ENCODE results near the gene ZNRF1. TPM values are rescaled to one million over a fixed set of nuclear protein-coding genes. Genes with fewer than 3 reads are reported as not detected.
"Not testable (repeated sequence)": the region's sequence is repeated elsewhere in the genome, so short reads cannot be mapped to it uniquely, and the experiment has no call there.

The ZNRF1 gene
- total RNA-seq, result 10 to 100 TPM; 13.0 to 13.2 TPM

GRCh38 chr16:74998481-74999218 lies at the start of gene ZNRF1:
TSS of gene ZNRF1 (plus strand) at chr16:74999024. CDS start at chr16:74999672, 648 bp downstream.
- POLR2A ChIA-PET, result interaction anchor here (1.1 to 2.1 kb wide), 5 partner anchors 14 to 112 kb away, joined by 3 to 16 read pairs (median 8); partner anchors contain the start of gene WDR59
- CTCF ChIA-PET, result interaction anchor here (0.6 to 9.2 kb wide), 13 partner anchors 9 to 446 kb away, joined by 3 to 107 read pairs (median 4); partner anchors contain the start of gene WDR59

DNA sequence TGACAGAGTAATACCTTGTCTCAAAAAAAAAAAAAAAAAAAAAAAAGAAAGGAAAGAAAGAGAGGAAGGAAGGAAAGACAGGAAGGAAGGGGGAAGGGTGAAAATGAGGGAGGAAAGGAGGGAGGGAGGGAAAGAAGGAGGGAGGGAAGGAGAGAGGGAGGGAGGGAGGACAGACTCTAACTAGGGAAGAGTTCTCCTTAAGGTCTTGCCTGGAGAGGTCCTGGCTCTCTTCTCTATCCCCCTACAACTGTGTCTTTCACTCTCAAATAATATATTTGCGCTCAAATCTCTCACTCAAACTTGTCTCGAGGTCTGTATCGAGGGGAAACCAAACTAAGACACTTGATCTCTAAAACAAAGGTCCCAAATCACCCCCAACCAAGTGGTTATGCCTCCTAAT lies 49.5 kb upstream of the ZNRF1 start:
- POLR2A ChIA-PET, result interaction anchor here (0.5 kb wide), 1 partner anchor 323 kb away, joined by 3 read pairs; no protein-coding TSS in a partner anchor
- CTCF ChIA-PET, result no interaction called here

GRCh38 chr16:74950511-74950910 lies 48.3 kb upstream of the ZNRF1 start:
- ChIA-PET POLR2A (interaction anchor here (0.7 kb wide), 1 partner anchor 605 kb away, joined by 5 read pairs; the partner anchor contains the start of gene TMEM231), CTCF (no interaction called here)

GRCh38 chr16:74951206-74951605 lies 47.6 kb upstream of the ZNRF1 start:
- CTCF ChIA-PET, result interaction anchor here (1.0 kb wide), 1 partner anchor 138 kb away, joined by 4 read pairs; no protein-coding TSS in a partner anchor
- POLR2A ChIA-PET, result interaction anchor here (0.7 kb wide), 1 partner anchor 605 kb away, joined by 5 read pairs; the partner anchor contains the start of gene TMEM231

- ChIA-PET POLR2A (no interaction called here), CTCF (interaction anchor here (1.0 kb wide), 1 partner anchor 138 kb away, joined by 4 read pairs; no protein-coding TSS in a partner anchor)
Measured at GRCh38 chr16:74951681-74952080, 47.1 kb upstream of the ZNRF1 start.

DNA sequence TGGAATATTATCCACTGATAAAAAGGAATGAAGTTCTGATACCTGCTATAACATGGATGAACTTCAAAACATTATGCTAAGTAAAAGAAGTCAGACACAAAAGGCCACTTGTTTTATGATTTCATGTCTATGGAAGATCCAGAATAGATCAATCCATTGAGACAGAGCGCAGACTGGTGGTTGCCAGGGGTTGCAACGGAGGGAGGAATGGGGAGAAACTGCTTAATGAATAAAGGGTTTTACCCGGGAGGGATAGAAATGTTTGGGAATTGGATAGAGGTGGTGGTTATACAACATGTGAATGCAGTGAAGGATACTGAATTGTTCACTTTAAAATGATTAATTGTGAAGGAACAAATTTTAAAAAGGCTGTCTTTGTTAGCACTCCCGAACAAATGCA lies 44.1 kb upstream of the ZNRF1 start:
- ChIA-PET CTCF (no interaction called here), POLR2A (no interaction called here)

DNA sequence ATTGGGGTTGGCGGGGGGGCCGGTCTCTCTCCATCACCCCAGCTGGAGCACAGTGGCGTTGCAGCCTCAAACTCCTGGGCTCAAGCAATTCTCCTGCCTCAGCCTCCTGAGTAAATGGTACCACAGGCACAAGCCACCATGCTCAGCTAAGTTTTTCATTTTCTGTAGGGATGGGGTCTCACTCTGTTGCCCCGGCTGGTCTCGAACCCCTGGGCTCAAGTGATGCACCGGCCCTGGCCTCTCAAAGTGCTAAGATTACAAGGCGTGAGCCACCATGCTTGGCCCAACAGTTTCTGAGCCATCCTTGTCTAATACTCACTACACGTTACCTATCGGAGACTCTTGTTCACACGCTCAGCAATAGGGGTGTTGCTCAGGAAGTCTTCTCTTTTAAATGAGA lies 25.5 kb upstream of the ZNRF1 start:
- ChIA-PET POLR2A (no interaction called here), CTCF (no interaction called here)

- CTCF ChIA-PET, result interaction anchor here (0.7 to 1.2 kb wide), 2 partner anchors 136 to 263 kb away, joined by 3 to 4 read pairs; no protein-coding TSS in a partner anchor
- POLR2A ChIA-PET, result no interaction called here
Measured at GRCh38 chr16:74975591-74975990, 23.2 kb upstream of the ZNRF1 start.

- ChIA-PET CTCF (interaction anchor here (1.5 kb wide), 1 partner anchor 129 kb away, joined by 8 read pairs; no protein-coding TSS in a partner anchor), POLR2A (no interaction called here)
Measured at GRCh38 chr16:74982256-74982655, 16.6 kb upstream of the ZNRF1 start.

DNA sequence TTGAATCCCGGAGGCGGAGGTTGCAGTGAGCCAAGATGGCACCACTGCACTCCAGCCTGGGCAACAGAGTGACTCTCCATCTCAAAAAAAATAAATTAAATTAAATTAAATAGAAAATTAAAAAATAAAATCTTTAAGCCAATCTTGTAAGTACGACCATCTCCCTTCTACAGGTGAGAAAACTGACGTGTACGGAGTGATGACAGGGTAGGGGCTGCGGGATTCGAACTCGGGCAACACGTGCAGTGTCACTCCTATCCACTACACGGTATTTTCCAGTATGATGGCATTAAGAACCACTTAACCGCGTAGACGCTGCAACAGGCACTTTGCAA lies 14.7 kb upstream of the ZNRF1 start:
- ChIA-PET CTCF (interaction anchor here (1.2 to 2.8 kb wide), 2 partner anchors 14 to 127 kb away, joined by 7 to 9 read pairs; partner anchors contain the start of gene ZNRF1), POLR2A (interaction anchor here (1.2 kb wide), 2 partner anchors 14 to 82 kb away, joined by 3 to 11 read pairs; partner anchors contain the start of gene ZNRF1)

DNA sequence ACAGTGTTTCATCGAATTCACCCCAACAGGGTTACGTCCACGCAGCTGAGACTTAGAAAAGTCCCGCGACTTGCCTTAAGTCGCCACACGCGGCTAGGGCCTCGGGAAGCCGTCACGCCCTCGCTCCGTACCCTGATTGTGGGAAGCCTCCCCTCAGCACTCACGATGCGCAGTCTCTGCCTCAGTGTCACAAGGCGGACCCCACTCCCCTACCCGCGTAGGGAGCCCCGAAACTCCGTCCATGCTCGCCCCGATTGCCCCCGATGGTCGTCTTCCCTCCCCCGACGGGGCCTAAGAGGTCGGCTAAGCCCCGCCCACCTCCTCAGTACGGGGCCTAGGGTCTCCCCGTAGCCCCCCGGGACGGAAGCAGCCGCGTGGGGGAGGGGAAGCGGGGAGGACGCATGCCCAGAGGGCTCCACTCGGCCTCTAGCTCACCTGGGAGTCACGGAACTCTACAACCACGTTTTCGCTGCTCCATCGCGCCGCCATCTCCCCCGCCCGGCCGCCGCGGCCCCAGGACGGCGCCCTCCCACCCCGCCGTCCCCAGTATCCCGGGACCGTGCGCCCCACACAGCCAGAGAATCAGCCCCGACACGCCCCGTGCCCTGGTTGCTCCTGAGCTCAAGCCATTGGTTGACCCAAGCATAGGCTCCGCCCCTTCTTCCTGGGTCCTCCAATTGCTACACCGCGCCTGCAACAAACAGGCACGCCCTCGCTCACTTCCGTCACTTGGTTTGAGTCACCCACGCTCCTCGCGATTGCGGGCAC lies 14.1 kb upstream of the ZNRF1 start, which contains the start of gene WDR59:
Gene WDR59, minus strand, starts transcription at position 595 of the 768 bp plus-strand sequence. Its CDS starts 106 bp downstream, at position 489.
- POLR2A ChIA-PET, result interaction anchor here (0.5 to 1.2 kb wide), 7 partner anchors 13 to 126 kb away, joined by 3 to 11 read pairs (median 3); partner anchors contain the start of gene ZNRF1
- CTCF ChIA-PET, result interaction anchor here (1.1 to 2.8 kb wide), 4 partner anchors 14 to 126 kb away, joined by 3 to 9 read pairs (median 5); partner anchors contain the start of gene ZNRF1

DNA sequence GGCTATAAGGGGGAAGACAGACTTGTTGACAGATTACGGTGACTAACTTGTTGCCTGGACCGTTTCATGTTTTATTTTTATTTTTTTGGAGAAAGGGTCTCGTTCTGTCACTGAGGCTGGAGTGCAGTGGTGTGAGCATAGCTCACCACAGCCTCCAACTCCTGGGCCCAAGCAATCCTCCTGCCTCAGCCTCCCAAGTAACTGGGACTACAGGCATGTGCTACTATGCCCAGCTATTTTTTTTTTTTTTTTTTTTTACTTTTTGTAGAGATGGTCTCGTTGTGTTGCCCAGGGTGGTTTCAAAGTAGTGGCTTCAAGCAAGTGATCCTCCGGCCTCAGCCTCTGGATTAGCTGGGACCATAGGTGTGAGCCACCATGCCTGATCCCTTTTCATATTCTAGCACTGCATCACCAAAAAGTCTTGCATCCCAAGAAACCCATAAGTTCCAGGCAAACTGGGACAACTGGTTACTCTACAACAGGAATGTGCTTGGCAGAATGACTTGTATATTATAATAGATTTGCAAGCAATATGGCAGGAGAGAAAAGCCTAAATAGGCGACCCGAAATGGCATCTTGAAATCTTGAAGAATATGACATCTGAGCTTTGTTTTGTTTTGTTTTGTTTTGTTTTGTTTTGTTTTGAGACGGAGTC lies 11.7 kb upstream of the ZNRF1 start:
- POLR2A ChIA-PET, result interaction anchor here (0.6 kb wide), 1 partner anchor 45 kb away, joined by 5 read pairs; no protein-coding TSS in a partner anchor

DNA sequence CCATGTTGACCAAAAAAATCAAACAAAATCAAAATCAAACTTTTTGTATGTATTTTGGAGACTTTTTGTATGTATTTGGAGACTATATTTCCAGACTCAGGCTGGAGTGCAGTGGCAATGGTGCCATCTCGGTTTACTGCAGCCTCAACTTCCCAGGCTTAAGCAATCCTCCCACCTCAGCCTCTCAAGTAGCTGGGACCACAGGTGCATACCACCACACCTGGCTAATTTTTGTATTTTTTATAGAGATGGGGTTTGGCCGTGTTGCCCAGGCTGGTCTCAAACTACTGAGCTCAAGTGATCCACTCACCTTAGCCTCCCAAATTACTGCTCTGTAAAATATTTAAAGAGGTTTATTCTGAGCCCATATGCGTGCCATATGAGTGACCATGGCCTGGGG lies 9.0 kb upstream of the ZNRF1 start:
- CTCF ChIA-PET, result interaction anchor here (0.7 to 1.0 kb wide), 2 partner anchors 121 to 291 kb away, joined by 3 read pairs; no protein-coding TSS in a partner anchor
- POLR2A ChIA-PET, result not testable (repeated sequence)

More for the DNA sequence above, 11.7 kb upstream of the ZNRF1 start:
- CTCF ChIA-PET, result interaction anchor here (0.9 to 1.4 kb wide), 4 partner anchors 10 to 124 kb away, joined by 3 read pairs; partner anchors contain the start of gene ZNRF1

GRCh38 chr16:74990832-74991231 lies 8.0 kb upstream of the ZNRF1 start:
- POLR2A ChIA-PET, result no interaction called here
- CTCF ChIA-PET, result no interaction called here

DNA sequence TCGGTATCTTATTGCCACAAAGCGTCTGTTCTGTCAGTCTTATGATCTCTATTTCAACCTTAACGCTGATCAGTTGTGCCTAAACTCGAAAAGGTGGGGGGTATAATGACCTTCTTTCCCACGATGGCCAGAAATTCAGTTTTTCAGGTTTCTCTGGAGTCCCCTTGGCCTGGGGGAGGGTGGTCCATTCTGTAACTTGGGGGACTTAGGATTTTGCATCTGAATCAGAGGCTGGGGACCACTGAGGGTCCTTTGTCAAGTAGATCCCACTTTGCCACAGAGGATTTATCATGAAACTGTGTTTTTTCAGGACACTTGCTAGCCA lies 7.6 kb upstream of the ZNRF1 start:
- ChIA-PET POLR2A (no interaction called here), CTCF (interaction anchor here (9.2 kb wide), 1 partner anchor 119 kb away, joined by 107 read pairs; no protein-coding TSS in a partner anchor)

- CTCF ChIA-PET, result interaction anchor here (9.2 kb wide), 1 partner anchor 119 kb away, joined by 107 read pairs; no protein-coding TSS in a partner anchor
- POLR2A ChIA-PET, result no interaction called here
Measured at GRCh38 chr16:74991593-74992403, 7.0 kb upstream of the ZNRF1 start.

- POLR2A ChIA-PET, result no interaction called here
- CTCF ChIA-PET, result interaction anchor here (9.2 kb wide), 1 partner anchor 115 kb away, joined by 107 read pairs; no protein-coding TSS in a partner anchor
Measured at GRCh38 chr16:74995986-74996385, 2.8 kb upstream of the ZNRF1 start.

GRCh38 chr16:74997042-74997491 lies 1.8 kb upstream of the ZNRF1 start:
- POLR2A ChIA-PET, result no interaction called here
- CTCF ChIA-PET, result interaction anchor here (1.8 to 9.2 kb wide), 3 partner anchors 10 to 114 kb away, joined by 6 to 107 read pairs (median 8); no protein-coding TSS in a partner anchor
